Caco-2 (cell line): ENCODE data around the gene GEMIN4. TPM values are rescaled to one million over a fixed set of nuclear protein-coding genes. Genes with fewer than 3 reads are reported as not detected.
A peak's percentile ranks its signal among the peaks of the same experiment; 100 is the strongest.

Experiments used
- BruUV-seq: library from RNA; stranded (reverse); fragments of 400-500 nt; replicated peaks from 2 replicates; lab custom pipeline; 2021; lab: Mats Ljungman, UMichigan
- CTCF ChIA-PET: fragments of 300-600 bp; sonication (Branson Sonifier 250); formaldehyde crosslinking; loops from one replicate; lab custom pipeline; 2022; ENCODE audit warnings: antibody characterized with exemption; lab: Charles Lee
- POLR2A ChIA-PET: fragments of 300-600 bp; sonication (Branson Sonifier 250); formaldehyde crosslinking; loops from one replicate; lab custom pipeline; 2022; ENCODE audit warnings: antibody characterized with exemption; lab: Charles Lee
- DNase-seq, 2 experiments: peaks; one replicate each; pipeline versions ENCODE4 v3.0.0 to v3.0.0-alpha.2; 2020 to 2022
- H3K27me3 ChIP-seq: replicated peaks from 2 replicates; pipeline ENCODE4 v1.6.0; 2011; ENCODE audit warnings: low read length; ENCODE audit not compliant: control insufficient read depth, insufficient read depth
- H3K36me3 ChIP-seq: 2 replicates; pipeline ENCODE4 v1.5.1; 2011; ENCODE audit warnings: low read length; ENCODE audit not compliant: control insufficient read depth, insufficient read depth
- H3K4me1 ChIP-seq: fragments of 250-450 bp; sonication (Bioruptor Pico); 2 replicates; pipeline ENCODE4 v1.5.1; 2020; ENCODE audit warnings: mild to moderate bottlenecking
- H3K4me3 ChIP-seq: 2 replicates; pipeline ENCODE4 v1.5.1; 2011; ENCODE audit warnings: low read depth, mild to moderate bottlenecking, control low read depth, low read length
- H3K9me3 ChIP-seq: fragments of 250-450 bp; sonication (Bioruptor Pico); 2 replicates; pipeline ENCODE4 v1.5.1; 2020; ENCODE audit warnings: mild to moderate bottlenecking, moderate library complexity
- H3K27ac Mint-ChIP-seq: one replicate; pipeline ENCODE4 v1.8.0; 2022; ENCODE audit warnings: mixed read lengths; ENCODE audit not compliant: unreplicated experiment
- H3K27me3 Mint-ChIP-seq: one replicate; pipeline ENCODE4 v1.8.0; 2022; ENCODE audit warnings: mixed read lengths; ENCODE audit not compliant: insufficient read depth, unreplicated experiment
- H3K36me3 Mint-ChIP-seq: one replicate; pipeline ENCODE4 v1.8.0; 2022; ENCODE audit warnings: mild to moderate bottlenecking, mixed read lengths; ENCODE audit not compliant: insufficient read depth, unreplicated experiment
- H3K4me1 Mint-ChIP-seq: one replicate; pipeline ENCODE4 v1.8.0; 2022; ENCODE audit warnings: low read depth, mixed read lengths; ENCODE audit not compliant: unreplicated experiment
- H3K4me3 Mint-ChIP-seq: one replicate; pipeline ENCODE4 v1.8.0; 2022; ENCODE audit warnings: mild to moderate bottlenecking, moderate library complexity, mixed read lengths; ENCODE audit not compliant: unreplicated experiment
- H3K9me3 Mint-ChIP-seq: one replicate; pipeline ENCODE4 v1.8.0; 2022; ENCODE audit warnings: mixed read lengths; ENCODE audit not compliant: unreplicated experiment
- CTCF ChIP-seq, 2 experiments: fragments of 200-600 bp in 1 of 2; IDR thresholded peaks; 1 replicate in 1 of 2; 2 replicates in 1 of 2; pipeline versions ENCODE4 v1.5.1 to v1.8.0; 2011 to 2022; ENCODE audit warnings: antibody characterized with exemption in 1 of 2, control low read depth in 1 of 2, inconsistent platforms in 1 of 2, low read depth in 1 of 2, low read length in 1 of 2, mild to moderate bottlenecking in 1 of 2, moderate library complexity in 1 of 2; ENCODE audit not compliant: insufficient read depth in 1 of 2, severe bottlenecking in 1 of 2, unreplicated experiment in 1 of 2
- intact Hi-C: fragments of 100-400 bp; cut with micrococcal nuclease; formaldehyde crosslinking; loops from one replicate; pipeline ENCODE4 v1.10.0; 2022; ENCODE audit not compliant: unreplicated experiment
- total RNA-seq: library from RNA; stranded (reverse); gene quantifications from 2 replicates; pipeline ENCODE4 v1.2.3, GENCODE V29; 2022

GEMIN4 gene
- total RNA-seq, 1 experiment from 2014 or later, result 19.1 TPM

GRCh38 chr17:726271-726919 is 25.7 kb downstream of the GEMIN4 start:
- Mint-ChIP-seq H3K9me3 (no peaks in the 10 kb centered on the region), H3K4me3 (peak overlapping the region; percentile 31), H3K27ac (peak overlapping the region; percentile 76), H3K4me1 (peaks cover 7% of the 10 kb centered on the region), H3K27me3 (no peaks in the 10 kb centered on the region), H3K36me3 (no peaks in the 10 kb centered on the region)
- Histone ChIP-seq H3K4me1 (no peaks in the 10 kb centered on the region), H3K4me3 (no peak overlapping the region), H3K27me3 (no peaks in the 10 kb centered on the region), H3K9me3 (no peaks in the 10 kb centered on the region), H3K36me3 (no peaks in the 10 kb centered on the region)
- ChIA-PET POLR2A (interaction anchor here (0.7 kb wide), 1 partner anchor 17 kb away, joined by 4 read pairs; no protein-coding TSS in a partner anchor), CTCF (interaction anchor here (0.5 to 1.0 kb wide), 2 partner anchors 27 to 223 kb away, joined by 3 read pairs; no protein-coding TSS in a partner anchor)
- intact Hi-C loops, result no loop called here
- TF ChIP-seq CTCF (IDR thresholded peaks at IDR 0.05; ENCODE audit: insufficient read depth in 1 of 2, low read depth in 1 of 2, low read length in 1 of 2, severe bottlenecking in 1 of 2, unreplicated experiment in 1 of 2), result no peak
- peak; percentile 33 to 40 for DNase-seq
- BruUV-seq, result no TSS peak

GRCh38 chr17:725746-726145 is 26.3 kb downstream of the GEMIN4 start:
- H3K27ac Mint-ChIP-seq, result no peak overlapping the region
- no peak for DNase-seq
- no peaks in the 10 kb centered on the region for H3K27me3 ChIP-seq
- no peaks in the 10 kb centered on the region for H3K27me3 Mint-ChIP-seq
- H3K4me1 ChIP-seq, result no peaks in the 10 kb centered on the region
- H3K9me3 Mint-ChIP-seq, result no peaks in the 10 kb centered on the region
- H3K4me3 Mint-ChIP-seq, result peak overlapping the region; percentile 31
- H3K4me1 Mint-ChIP-seq, result peaks cover 7% of the 10 kb centered on the region
- no TSS peak for BruUV-seq
- no peaks in the 10 kb centered on the region for H3K9me3 ChIP-seq
- H3K36me3 Mint-ChIP-seq, result no peaks in the 10 kb centered on the region
- CTCF ChIA-PET, result interaction anchor here (0.5 to 1.0 kb wide), 2 partner anchors 19 to 27 kb away, joined by 3 read pairs; no protein-coding TSS in a partner anchor
- intact Hi-C loops, result no loop called here
- TF ChIP-seq CTCF (IDR thresholded peaks at IDR 0.05; ENCODE audit: insufficient read depth in 1 of 2, low read depth in 1 of 2, low read length in 1 of 2, severe bottlenecking in 1 of 2, unreplicated experiment in 1 of 2), result no peak
- POLR2A ChIA-PET, result no interaction called here
- H3K4me3 ChIP-seq, result no peak overlapping the region
- no peaks in the 10 kb centered on the region for H3K36me3 ChIP-seq

GRCh38 chr17:725084-725483 is 27.0 kb downstream of the GEMIN4 start:
- no peaks in the 10 kb centered on the region for H3K4me1 ChIP-seq
- Mint-ChIP-seq H3K27me3 (no peaks in the 10 kb centered on the region), H3K27ac (no peak overlapping the region), H3K4me1 (peaks cover 7% of the 10 kb centered on the region), H3K36me3 (no peaks in the 10 kb centered on the region), H3K9me3 (no peaks in the 10 kb centered on the region), H3K4me3 (no peak overlapping the region)
- no peaks in the 10 kb centered on the region for H3K9me3 ChIP-seq
- no peaks in the 10 kb centered on the region for H3K36me3 ChIP-seq
- TF ChIP-seq CTCF (IDR thresholded peaks at IDR 0.05; ENCODE audit: insufficient read depth in 1 of 2, low read depth in 1 of 2, low read length in 1 of 2, severe bottlenecking in 1 of 2, unreplicated experiment in 1 of 2), result no peak
- DNase-seq, result no peak
- no peaks in the 10 kb centered on the region for H3K27me3 ChIP-seq
- H3K4me3 ChIP-seq, result no peak overlapping the region
- intact Hi-C loops, result no loop called here
- POLR2A ChIA-PET, result no interaction called here
- CTCF ChIA-PET, result interaction anchor here (0.5 kb wide), 1 partner anchor 18 kb away, joined by 3 read pairs; no protein-coding TSS in a partner anchor
- BruUV-seq, result no TSS peak
